Mesothelial cell of epicardium (in vitro differentiated cells): Measurements from ENCODE around the gene WNK2. TPM values are rescaled to one million over a fixed set of nuclear protein-coding genes. Genes with fewer than 3 reads are reported as not detected.

Experiments
- DNase-seq, 2 experiments: peaks; one replicate each; pipeline ENCODE4 v3.0.0; 2021; ENCODE audit warnings: low spot score in 2 of 2; ENCODE audit not compliant: unreplicated experiment in 2 of 2
- H3K27ac Mint-ChIP-seq: 2 replicates; pipeline ENCODE4 v1.8.0; 2021; ENCODE audit warnings: mixed read lengths
- H3K27me3 Mint-ChIP-seq: 2 replicates; pipeline ENCODE4 v1.8.0; 2021; ENCODE audit warnings: low read depth, mixed read lengths
- H3K36me3 Mint-ChIP-seq: 2 replicates; pipeline ENCODE4 v1.8.0; 2021; ENCODE audit warnings: mixed read lengths
- H3K4me1 Mint-ChIP-seq: 2 replicates; pipeline ENCODE4 v1.8.0; 2021; ENCODE audit warnings: mixed read lengths
- H3K4me3 Mint-ChIP-seq: 2 replicates; pipeline ENCODE4 v1.8.0; 2021; ENCODE audit warnings: mild to moderate bottlenecking, moderate library complexity, mixed read lengths
- H3K9me3 Mint-ChIP-seq: 2 replicates; pipeline ENCODE4 v1.8.0; 2021; ENCODE audit warnings: mixed read lengths
- CTCF ChIP-seq: fragments of 200-600 bp; sonication (generic); IDR thresholded peaks from one replicate; pipeline ENCODE4 v1.5.0; 2021; ENCODE audit warnings: antibody characterized with exemption; ENCODE audit not compliant: unreplicated experiment
- total RNA-seq: library from RNA; stranded (reverse); gene quantifications from 3 replicates; pipeline ENCODE4 v1.2.1, GENCODE V29; 2021

WNK2 gene
- total RNA-seq, 1 donor from 2014 or later = 66.0 TPM

DNA sequence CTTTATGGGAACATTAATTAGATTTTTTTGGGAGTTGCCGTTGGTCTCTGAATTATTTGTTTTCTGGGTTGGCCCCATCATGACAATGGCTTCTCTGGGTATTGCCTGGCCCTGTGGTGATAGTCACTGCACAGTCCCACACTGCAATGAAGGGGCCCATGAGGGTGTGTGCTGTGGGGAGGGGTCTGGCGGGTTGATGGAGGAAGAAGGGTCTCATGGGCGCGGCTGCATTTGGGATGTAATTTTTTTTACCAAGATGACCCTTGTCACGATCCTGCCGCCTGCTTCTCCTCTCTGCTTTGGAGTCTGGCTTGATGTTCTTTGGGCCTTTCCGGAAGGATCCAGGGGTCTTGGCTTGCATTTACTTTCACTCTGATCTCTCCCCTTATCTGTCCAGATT lies 44.1 kb downstream of the WNK2 start:
- Mint-ChIP-seq H3K9me3 (no peaks in the 10 kb centered on the region), H3K4me1 (peaks cover 11% of the 10 kb centered on the region), H3K4me3 (no peak overlapping the region), H3K27me3 (peaks cover 2% of the 10 kb centered on the region), H3K27ac (no peak overlapping the region), H3K36me3 (no peaks in the 10 kb centered on the region)
- DNase-seq = no peak
- no peak for TF ChIP-seq CTCF

GRCh38 chr9:93228453-93228852 lies 44.5 kb downstream of the WNK2 start:
- H3K9me3 Mint-ChIP-seq = no peaks in the 10 kb centered on the region
- no peak for TF ChIP-seq CTCF

DNA sequence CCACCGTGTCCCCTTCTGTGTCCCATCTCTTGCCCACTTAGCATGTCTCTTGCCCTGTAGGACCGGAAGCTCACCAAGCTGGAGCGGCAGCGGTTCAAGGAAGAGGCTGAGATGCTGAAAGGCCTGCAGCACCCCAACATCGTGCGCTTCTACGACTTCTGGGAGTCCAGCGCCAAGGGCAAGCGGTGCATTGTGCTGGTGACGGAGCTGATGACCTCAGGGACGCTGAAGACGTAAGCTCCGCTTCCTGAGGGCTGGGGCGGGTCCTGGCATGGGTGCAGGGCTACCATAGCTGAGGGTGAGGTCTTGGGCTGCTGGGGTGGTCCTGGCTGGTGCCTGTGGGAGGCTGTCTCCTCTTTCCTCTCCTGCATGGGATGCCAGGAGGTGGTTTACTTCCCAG lies 45.7 kb downstream of the WNK2 start:
- DNase-seq = no peak
- H3K4me3 Mint-ChIP-seq = no peak overlapping the region
- no peaks in the 10 kb centered on the region for H3K36me3 Mint-ChIP-seq
- H3K4me1 Mint-ChIP-seq = no peaks in the 10 kb centered on the region
- no peak for TF ChIP-seq CTCF
- peaks cover 2% of the 10 kb centered on the region for H3K27me3 Mint-ChIP-seq
- H3K9me3 Mint-ChIP-seq = no peaks in the 10 kb centered on the region
- H3K27ac Mint-ChIP-seq = no peak overlapping the region

More at GRCh38 chr9:93228453-93228852, 44.5 kb downstream of the WNK2 start:
- Mint-ChIP-seq H3K4me3 (no peak overlapping the region), H3K36me3 (no peaks in the 10 kb centered on the region), H3K27ac (no peak overlapping the region), H3K27me3 (peaks cover 2% of the 10 kb centered on the region), H3K4me1 (peaks cover 8% of the 10 kb centered on the region)
- no peak for DNase-seq

GRCh38 chr9:93230185-93230584 lies 46.2 kb downstream of the WNK2 start:
- Mint-ChIP-seq H3K27me3 (peaks cover 2% of the 10 kb centered on the region), H3K4me3 (no peak overlapping the region), H3K4me1 (peaks cover 1% of the 10 kb centered on the region), H3K27ac (no peak overlapping the region), H3K36me3 (no peaks in the 10 kb centered on the region), H3K9me3 (no peaks in the 10 kb centered on the region)
- TF ChIP-seq CTCF = no peak
- no peak for DNase-seq

GRCh38 chr9:93230601-93231000 lies 46.7 kb downstream of the WNK2 start:
- no peak for DNase-seq
- H3K4me1 Mint-ChIP-seq = peaks cover 4% of the 10 kb centered on the region
- no peaks in the 10 kb centered on the region for H3K9me3 Mint-ChIP-seq
- H3K36me3 Mint-ChIP-seq = no peaks in the 10 kb centered on the region
- TF ChIP-seq CTCF = no peak
- H3K27me3 Mint-ChIP-seq = peaks cover 2% of the 10 kb centered on the region
- H3K27ac Mint-ChIP-seq = no peak overlapping the region
- no peak overlapping the region for H3K4me3 Mint-ChIP-seq

DNA sequence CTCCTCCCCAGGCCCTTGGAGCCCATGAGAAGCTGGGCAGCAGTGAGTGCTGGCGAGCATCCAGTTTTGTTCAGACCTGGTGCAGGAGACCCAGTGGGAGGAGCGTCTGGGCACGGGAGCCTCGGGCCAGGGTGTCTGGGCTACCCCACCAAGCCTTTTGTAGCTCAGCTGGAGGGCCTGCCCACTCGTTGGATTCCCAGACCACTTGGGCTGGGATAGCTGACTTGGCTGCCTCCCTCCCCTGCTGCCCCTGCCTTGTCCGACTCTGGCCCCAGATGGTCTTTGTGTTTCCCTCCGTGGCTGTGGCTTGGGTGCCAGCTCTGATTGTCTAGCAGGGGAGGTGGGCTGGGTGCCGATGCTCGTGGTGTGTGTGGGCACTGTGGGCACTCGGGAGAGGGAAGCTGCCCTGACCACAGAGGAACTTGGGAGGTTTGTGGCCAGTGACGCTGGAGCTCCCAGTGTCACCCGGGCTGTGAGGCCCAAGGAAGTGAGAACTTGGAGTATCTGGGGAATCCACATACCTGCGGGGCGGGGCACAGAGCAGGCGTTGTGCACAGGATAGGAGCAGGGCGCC lies 47.3 kb downstream of the WNK2 start:
- H3K36me3 Mint-ChIP-seq = no peaks in the 10 kb centered on the region
- H3K27ac Mint-ChIP-seq = no peak overlapping the region
- no peaks in the 10 kb centered on the region for H3K9me3 Mint-ChIP-seq
- H3K4me1 Mint-ChIP-seq = peaks cover 6% of the 10 kb centered on the region
- DNase-seq = no peak
- H3K4me3 Mint-ChIP-seq = no peak overlapping the region
- peaks cover 2% of the 10 kb centered on the region for H3K27me3 Mint-ChIP-seq
- TF ChIP-seq CTCF = no peak
